H9 (cell line): ENCODE results near the gene DPYD. TPM values are rescaled to one million over a fixed set of nuclear protein-coding genes. Genes with fewer than 3 reads are reported as not detected.

Source experiments
- DNase-seq: peaks from one replicate; pipeline ENCODE4 v3.0.0-alpha.2; 2017
- H2AFZ ChIP-seq: one replicate; pipeline ENCODE4 v1.6.1; 2013; ENCODE audit warnings: mild to moderate bottlenecking, low read length, control low read depth, moderate library complexity
- H2AK5ac ChIP-seq: 2 replicates; pipeline ENCODE4 v1.6.1; 2013; ENCODE audit warnings: low read length, control low read depth, mixed read lengths; ENCODE audit not compliant: insufficient read length
- H2BK120ac ChIP-seq: one replicate; pipeline ENCODE4 v1.6.1; 2013; ENCODE audit warnings: low read depth, mild to moderate bottlenecking, low read length, control low read depth, inconsistent platforms; ENCODE audit not compliant: poor library complexity, severe bottlenecking
- H2BK12ac ChIP-seq: 2 replicates; pipeline ENCODE4 v1.6.1; 2013; ENCODE audit warnings: low read length, control low read depth, mixed read lengths, low read depth; ENCODE audit not compliant: insufficient read length
- H2BK15ac ChIP-seq: 2 replicates; pipeline ENCODE4 v1.6.1; 2013; ENCODE audit warnings: low read depth, low read length, control low read depth
- H2BK20ac ChIP-seq: one replicate; pipeline ENCODE4 v1.6.1; 2013; ENCODE audit warnings: low read depth, mild to moderate bottlenecking, low read length, control low read depth, inconsistent platforms; ENCODE audit not compliant: poor library complexity, severe bottlenecking
- H2BK5ac ChIP-seq: 2 replicates; pipeline ENCODE4 v1.6.1; 2013; ENCODE audit warnings: low read length, control low read depth, mixed read lengths; ENCODE audit not compliant: insufficient read length
- H3K14ac ChIP-seq: 2 replicates; pipeline ENCODE4 v1.6.1; 2013; ENCODE audit warnings: low read length, control low read depth; ENCODE audit not compliant: insufficient read depth
- H3K18ac ChIP-seq: 2 replicates; pipeline ENCODE4 v1.6.1; 2013; ENCODE audit warnings: low read depth, mild to moderate bottlenecking, mixed read lengths, low read length, control low read depth; ENCODE audit not compliant: insufficient read length
- H3K23ac ChIP-seq: 2 replicates; pipeline ENCODE4 v1.6.1; 2013; ENCODE audit warnings: low read length, control low read depth, mixed read lengths, low read depth; ENCODE audit not compliant: insufficient read length
- H3K23me2 ChIP-seq: 2 replicates; pipeline ENCODE4 v1.6.1; 2013; ENCODE audit warnings: low read depth, mild to moderate bottlenecking, mixed read lengths, low read length, control low read depth; ENCODE audit not compliant: insufficient read length, poor library complexity, severe bottlenecking
- H3K27ac ChIP-seq: 2 replicates; pipeline ENCODE4 v1.5.1; 2013; ENCODE audit warnings: low read length, control low read depth, mixed read lengths, low read depth; ENCODE audit not compliant: insufficient read length
- H3K27me3 ChIP-seq: 2 replicates; pipeline ENCODE4 v1.6.1; 2013; ENCODE audit warnings: low read length, control low read depth, inconsistent platforms; ENCODE audit not compliant: insufficient read depth
- H3K4ac ChIP-seq: 2 replicates; pipeline ENCODE4 v1.6.1; 2013; ENCODE audit warnings: low read depth, mild to moderate bottlenecking, control low read depth, inconsistent platforms, low read length, moderate library complexity
- H3K4me1 ChIP-seq: 2 replicates; pipeline ENCODE4 v1.6.1; 2013; ENCODE audit warnings: low read length, control low read depth, inconsistent platforms; ENCODE audit not compliant: insufficient read depth
- H3K4me2 ChIP-seq: 2 replicates; pipeline ENCODE4 v1.6.1; 2013; ENCODE audit warnings: low read length, control low read depth, mixed read lengths; ENCODE audit not compliant: insufficient read length, insufficient read depth
- H3K56ac ChIP-seq: 2 replicates; pipeline ENCODE4 v1.6.1; 2013; ENCODE audit warnings: low read depth, mild to moderate bottlenecking, mixed read lengths, low read length, control low read depth; ENCODE audit not compliant: insufficient read length
- H3K79me1 ChIP-seq: 2 replicates; pipeline ENCODE4 v1.6.1; 2013; ENCODE audit warnings: low read depth, mild to moderate bottlenecking, moderate library complexity, low read length, control low read depth, inconsistent platforms; ENCODE audit not compliant: insufficient read depth, poor library complexity, severe bottlenecking
- H3K79me2 ChIP-seq: 2 replicates; pipeline ENCODE4 v1.6.1; 2013; ENCODE audit warnings: low read length, control low read depth, inconsistent platforms; ENCODE audit not compliant: insufficient read depth
- H3K9ac ChIP-seq: 2 replicates; pipeline ENCODE4 v1.6.1; 2013; ENCODE audit warnings: low read length, control low read depth, mixed read lengths; ENCODE audit not compliant: insufficient read length; ENCODE audit errors: extremely low read depth
- H3K9me3 ChIP-seq: one replicate; pipeline ENCODE4 v1.6.1; 2013; ENCODE audit warnings: low read depth, low read length, inconsistent platforms; ENCODE audit not compliant: control insufficient read depth
- H3T11ph ChIP-seq: one replicate; pipeline ENCODE4 v1.6.1; 2013; ENCODE audit warnings: mild to moderate bottlenecking, low read length, control low read depth, inconsistent platforms
- H4K20me1 ChIP-seq: one replicate; pipeline ENCODE4 v1.6.1; 2013; ENCODE audit not compliant: control insufficient read depth, insufficient read length, insufficient read depth
- H4K5ac ChIP-seq: 2 replicates; pipeline ENCODE4 v1.6.1; 2013; ENCODE audit warnings: low read depth, mild to moderate bottlenecking, mixed read lengths, low read length, control low read depth; ENCODE audit not compliant: insufficient read length
- H4K8ac ChIP-seq: replicated peaks from 2 replicates; pipeline ENCODE4 v1.6.1; 2013; ENCODE audit warnings: low read length, control low read depth, mixed read lengths, low read depth; ENCODE audit not compliant: insufficient read length
- H4K91ac ChIP-seq: 2 replicates; pipeline ENCODE4 v1.6.1; 2013; ENCODE audit warnings: low read depth, mild to moderate bottlenecking, moderate library complexity, mixed read lengths, low read length, control low read depth; ENCODE audit not compliant: insufficient read length
- H3K27ac Mint-ChIP-seq, 3 experiments: 2 replicates in 2 of 3; 3 replicates in 1 of 3; pipeline ENCODE4 v1.8.0; 2020 to 2021; ENCODE audit warnings: mixed read lengths in 3 of 3, mild to moderate bottlenecking in 1 of 3, moderate library complexity in 1 of 3
- H3K27me3 Mint-ChIP-seq: 2 replicates; pipeline ENCODE4 v1.8.0; 2021; ENCODE audit warnings: low read depth, mild to moderate bottlenecking, moderate library complexity, mixed read lengths
- H3K36me3 Mint-ChIP-seq, 3 experiments: 2 replicates in 2 of 3; 3 replicates in 1 of 3; pipeline ENCODE4 v1.8.0; 2020 to 2021; ENCODE audit warnings: low read depth in 3 of 3, mixed read lengths in 3 of 3; ENCODE audit not compliant: insufficient read depth in 1 of 3
- H3K4me1 Mint-ChIP-seq, 2 experiments: 2 replicates each; pipeline ENCODE4 v1.8.0; 2020; ENCODE audit warnings: mixed read lengths in 2 of 2
- H3K4me3 Mint-ChIP-seq, 2 experiments: 2 replicates in 1 of 2; 3 replicates in 1 of 2; pipeline ENCODE4 v1.8.0; 2020 to 2021; ENCODE audit warnings: mild to moderate bottlenecking in 2 of 2, mixed read lengths in 2 of 2, moderate library complexity in 1 of 2
- H3K9me3 Mint-ChIP-seq, 2 experiments: 2 replicates in 1 of 2; 3 replicates in 1 of 2; pipeline ENCODE4 v1.8.0; 2020; ENCODE audit warnings: mild to moderate bottlenecking in 2 of 2, mixed read lengths in 2 of 2, moderate library complexity in 1 of 2
- WGBS: extraction: QIAGEN DNeasy Blood & Tissue Kit; methylation state at CpG from one replicate; pipeline ENCODE4 v1.1.7; 2013; ENCODE audit warnings: missing lambda C conversion rate, low lambda C conversion rate, mixed read lengths; ENCODE audit not compliant: insufficient read length; ENCODE audit errors: extremely low coverage; 5-methylcytosine and 5-hydroxymethylcytosine counted together
- total RNA-seq: library from RNA; stranded (reverse); gene quantifications from 2 replicates; pipeline ENCODE4 v1.2.1, GENCODE V29; 2021
- TF ChIP-seq, protein P1 (sequence below): fragments of 200-600 bp; sonication (generic); conservative IDR thresholded peaks from 3 replicates; pipeline ENCODE4 v1.8.0; 2021; ENCODE audit warnings: antibody characterized with exemption, mild to moderate bottlenecking

DPYD gene
- total RNA-seq, 1 experiment from 2014 or later: 0.37 TPM

DNA sequence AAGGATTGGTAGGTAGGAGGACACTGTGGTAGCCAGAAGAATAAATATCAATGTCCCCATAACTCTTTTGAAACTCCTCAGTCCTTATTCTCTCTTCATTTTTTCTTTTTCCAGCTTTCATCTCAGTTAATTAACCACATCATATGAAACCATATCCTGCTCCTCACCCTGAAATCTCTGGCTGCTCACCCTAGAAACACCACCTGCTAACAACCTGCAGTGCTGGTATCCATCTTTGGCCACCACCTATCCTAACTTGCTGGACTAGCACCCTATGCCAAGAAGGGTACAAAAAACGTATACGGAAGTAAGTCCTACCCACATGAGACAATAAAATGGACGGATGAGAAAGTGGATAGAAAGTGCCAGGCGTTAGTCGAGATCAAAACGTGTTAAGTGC lies 13.7 kb upstream of the DPYD start:
- no peak overlapping the region for H2BK20ac ChIP-seq
- no peak overlapping the region for H3K27ac ChIP-seq
- no peak overlapping the region for H2AFZ ChIP-seq
- H3K23ac ChIP-seq: no peak overlapping the region
- no peaks in the 10 kb centered on the region; the same call in 1 of the 2 replicates for H3K4me1 ChIP-seq
- H3K9ac ChIP-seq: no peak overlapping the region
- no peak overlapping the region for H4K91ac ChIP-seq
- no peak overlapping the region for H3K18ac ChIP-seq
- no peak overlapping the region for H3T11ph ChIP-seq
- no peaks in the 10 kb centered on the region for H3K27me3 ChIP-seq
- H3K14ac ChIP-seq: no peak overlapping the region
- H3K4me1 Mint-ChIP-seq: no peaks in the 10 kb centered on the region
- no peaks in the 10 kb centered on the region for H3K9me3 ChIP-seq
- DNase-seq: no peak
- H3K36me3 Mint-ChIP-seq: no peaks in the 10 kb centered on the region
- H2BK15ac ChIP-seq: no peak overlapping the region
- H3K23me2 ChIP-seq: no peaks in the 10 kb centered on the region
- H3K56ac ChIP-seq: no peak overlapping the region
- no peak overlapping the region for H3K4me2 ChIP-seq
- no peak overlapping the region for H2BK5ac ChIP-seq
- H2AK5ac ChIP-seq: no peak overlapping the region
- H2BK120ac ChIP-seq: no peak overlapping the region
- H3K27ac Mint-ChIP-seq: no peak overlapping the region
- TF ChIP-seq, protein P1, sequence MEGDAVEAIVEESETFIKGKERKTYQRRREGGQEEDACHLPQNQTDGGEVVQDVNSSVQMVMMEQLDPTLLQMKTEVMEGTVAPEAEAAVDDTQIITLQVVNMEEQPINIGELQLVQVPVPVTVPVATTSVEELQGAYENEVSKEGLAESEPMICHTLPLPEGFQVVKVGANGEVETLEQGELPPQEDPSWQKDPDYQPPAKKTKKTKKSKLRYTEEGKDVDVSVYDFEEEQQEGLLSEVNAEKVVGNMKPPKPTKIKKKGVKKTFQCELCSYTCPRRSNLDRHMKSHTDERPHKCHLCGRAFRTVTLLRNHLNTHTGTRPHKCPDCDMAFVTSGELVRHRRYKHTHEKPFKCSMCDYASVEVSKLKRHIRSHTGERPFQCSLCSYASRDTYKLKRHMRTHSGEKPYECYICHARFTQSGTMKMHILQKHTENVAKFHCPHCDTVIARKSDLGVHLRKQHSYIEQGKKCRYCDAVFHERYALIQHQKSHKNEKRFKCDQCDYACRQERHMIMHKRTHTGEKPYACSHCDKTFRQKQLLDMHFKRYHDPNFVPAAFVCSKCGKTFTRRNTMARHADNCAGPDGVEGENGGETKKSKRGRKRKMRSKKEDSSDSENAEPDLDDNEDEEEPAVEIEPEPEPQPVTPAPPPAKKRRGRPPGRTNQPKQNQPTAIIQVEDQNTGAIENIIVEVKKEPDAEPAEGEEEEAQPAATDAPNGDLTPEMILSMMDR: no peak
- no peak overlapping the region for H3K4me3 Mint-ChIP-seq
- H2BK12ac ChIP-seq: no peak overlapping the region
- no peak overlapping the region for H4K5ac ChIP-seq
- no CpG with 5 or more reads among the region's 6 CpGs for WGBS
- no peaks in the 10 kb centered on the region for H4K20me1 ChIP-seq
- H3K27me3 Mint-ChIP-seq: no peaks in the 10 kb centered on the region
- H3K79me1 ChIP-seq: no peaks in the 10 kb centered on the region
- no peak overlapping the region for H4K8ac ChIP-seq
- no peak overlapping the region for H3K4ac ChIP-seq
- no peaks in the 10 kb centered on the region for H3K79me2 ChIP-seq
- no peaks in the 10 kb centered on the region for H3K9me3 Mint-ChIP-seq
